ENCODE data around the gene CTRB1.

- TF ChIP-seq, protein P1, sequence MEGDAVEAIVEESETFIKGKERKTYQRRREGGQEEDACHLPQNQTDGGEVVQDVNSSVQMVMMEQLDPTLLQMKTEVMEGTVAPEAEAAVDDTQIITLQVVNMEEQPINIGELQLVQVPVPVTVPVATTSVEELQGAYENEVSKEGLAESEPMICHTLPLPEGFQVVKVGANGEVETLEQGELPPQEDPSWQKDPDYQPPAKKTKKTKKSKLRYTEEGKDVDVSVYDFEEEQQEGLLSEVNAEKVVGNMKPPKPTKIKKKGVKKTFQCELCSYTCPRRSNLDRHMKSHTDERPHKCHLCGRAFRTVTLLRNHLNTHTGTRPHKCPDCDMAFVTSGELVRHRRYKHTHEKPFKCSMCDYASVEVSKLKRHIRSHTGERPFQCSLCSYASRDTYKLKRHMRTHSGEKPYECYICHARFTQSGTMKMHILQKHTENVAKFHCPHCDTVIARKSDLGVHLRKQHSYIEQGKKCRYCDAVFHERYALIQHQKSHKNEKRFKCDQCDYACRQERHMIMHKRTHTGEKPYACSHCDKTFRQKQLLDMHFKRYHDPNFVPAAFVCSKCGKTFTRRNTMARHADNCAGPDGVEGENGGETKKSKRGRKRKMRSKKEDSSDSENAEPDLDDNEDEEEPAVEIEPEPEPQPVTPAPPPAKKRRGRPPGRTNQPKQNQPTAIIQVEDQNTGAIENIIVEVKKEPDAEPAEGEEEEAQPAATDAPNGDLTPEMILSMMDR (conservative IDR thresholded peaks at IDR 0.05): no peak
- TF ChIP-seq ZFX (IDR thresholded peaks at IDR 0.05): no peak
These were observed 35.6 kb downstream of the CTRB1 start for GRCh38 chr16:75254359-75254837.
